Esophagus muscularis mucosa (tissue), 4 donors: Measurements from ENCODE around the gene RP9.

Experiments
- CTCF ChIP-seq, 3 experiments: fragments of 200-600 bp in 2 of 3; fragments of 450-650 bp in 1 of 3; sonication (generic) in 2 of 3; IDR thresholded peaks; one replicate each; pipeline ENCODE4 v1.5.1; 2017 to 2019; ENCODE audit warnings: antibody characterized with exemption in 3 of 3, mild to moderate bottlenecking in 2 of 3, moderate library complexity in 1 of 3
- EP300 ChIP-seq: sonication (generic); formaldehyde crosslinking; IDR thresholded peaks from one replicate; pipeline ENCODE4 v1.6.1; 2017; ENCODE audit warnings: antibody characterized with exemption
- POLR2A ChIP-seq: fragments of 450-650 bp; IDR thresholded peaks from one replicate; pipeline ENCODE4 v1.6.1; 2017; ENCODE audit warnings: antibody characterized with exemption, moderate library complexity, mild to moderate bottlenecking, low read depth

GRCh38 chr7:33118383-33118782 is 9.2 kb upstream of the RP9 start:
- TF ChIP-seq CTCF (IDR thresholded peaks at IDR 0.05) (no peak), EP300 (no peak), POLR2A (no peak)
